Transverse colon (tissue), 4 donors: ENCODE results near the gene SYNE2.

Experiments used
- EP300 ChIP-seq: sonication (generic); formaldehyde crosslinking; IDR thresholded peaks from one replicate; pipeline ENCODE4 v1.6.1; 2017; ENCODE audit warnings: antibody characterized with exemption, low read depth
- POLR2A ChIP-seq: fragments of 450-650 bp; IDR thresholded peaks from one replicate; pipeline ENCODE4 v1.6.1; 2016; ENCODE audit warnings: antibody characterized with exemption, mild to moderate bottlenecking, moderate library complexity
- POLR2AphosphoS5 ChIP-seq, 3 donors: sonication (generic); formaldehyde crosslinking; IDR thresholded peaks; one replicate each; pipeline ENCODE4 v1.6.1; 2016; ENCODE audit warnings: antibody characterized with exemption in 3 of 3
- TF ChIP-seq, protein P1 (sequence below), 5 experiments: fragments of 200-600 bp in 3 of 5; fragments of 450-650 bp in 2 of 5; sonication (generic) in 3 of 5; IDR thresholded peaks; 1 replicate in 2 of 5; 2 replicates in 3 of 5; pipeline ENCODE4 v1.5.1; 2016 to 2017; ENCODE audit warnings: antibody characterized with exemption in 5 of 5, inconsistent platforms in 3 of 5, mild to moderate bottlenecking in 2 of 5, moderate library complexity in 1 of 5

DNA sequence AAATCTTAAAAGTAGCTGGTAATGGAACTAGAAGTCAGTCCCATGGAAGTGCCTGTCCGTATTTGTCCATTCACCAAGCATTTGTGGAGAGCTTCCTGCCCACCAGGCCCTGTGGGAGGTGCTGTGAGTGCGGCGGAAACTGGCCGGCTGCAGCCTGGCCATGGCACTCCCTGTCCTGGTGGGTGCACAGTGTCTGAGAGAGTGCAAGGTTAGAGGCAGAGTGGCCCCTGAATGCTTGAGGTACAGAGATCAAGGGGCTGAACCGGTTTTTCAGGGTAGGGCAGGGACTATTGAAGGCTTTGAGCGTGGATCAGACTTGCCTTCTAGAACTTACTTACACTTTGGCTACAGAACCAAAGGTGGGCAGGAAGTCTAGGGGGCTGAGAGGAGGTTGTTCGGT, 348.5 kb downstream of the SYNE2 start:
- TF ChIP-seq EP300 (no peak), POLR2A (no peak), POLR2AphosphoS5 (IDR thresholded peaks at IDR 0.05) (no peak)
- TF ChIP-seq, protein P1, sequence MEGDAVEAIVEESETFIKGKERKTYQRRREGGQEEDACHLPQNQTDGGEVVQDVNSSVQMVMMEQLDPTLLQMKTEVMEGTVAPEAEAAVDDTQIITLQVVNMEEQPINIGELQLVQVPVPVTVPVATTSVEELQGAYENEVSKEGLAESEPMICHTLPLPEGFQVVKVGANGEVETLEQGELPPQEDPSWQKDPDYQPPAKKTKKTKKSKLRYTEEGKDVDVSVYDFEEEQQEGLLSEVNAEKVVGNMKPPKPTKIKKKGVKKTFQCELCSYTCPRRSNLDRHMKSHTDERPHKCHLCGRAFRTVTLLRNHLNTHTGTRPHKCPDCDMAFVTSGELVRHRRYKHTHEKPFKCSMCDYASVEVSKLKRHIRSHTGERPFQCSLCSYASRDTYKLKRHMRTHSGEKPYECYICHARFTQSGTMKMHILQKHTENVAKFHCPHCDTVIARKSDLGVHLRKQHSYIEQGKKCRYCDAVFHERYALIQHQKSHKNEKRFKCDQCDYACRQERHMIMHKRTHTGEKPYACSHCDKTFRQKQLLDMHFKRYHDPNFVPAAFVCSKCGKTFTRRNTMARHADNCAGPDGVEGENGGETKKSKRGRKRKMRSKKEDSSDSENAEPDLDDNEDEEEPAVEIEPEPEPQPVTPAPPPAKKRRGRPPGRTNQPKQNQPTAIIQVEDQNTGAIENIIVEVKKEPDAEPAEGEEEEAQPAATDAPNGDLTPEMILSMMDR (IDR thresholded peaks at IDR 0.05) = no peak
